HEK293T (cell line): Measurements from ENCODE around the gene ANP32E.

ENCODE experiments used
- ELF4 ChIP-seq: fragments of 450-650 bp; IDR thresholded peaks from 2 replicates; pipeline ENCODE4 v1.6.1; 2017; ENCODE audit warnings: antibody characterized with exemption
- FOXA1 ChIP-seq: fragments of 450-650 bp; IDR thresholded peaks from 2 replicates; pipeline ENCODE4 v1.6.1; 2016; ENCODE audit warnings: mild to moderate bottlenecking
- FOXK2 ChIP-seq: fragments of 450-650 bp; IDR thresholded peaks from 2 replicates; pipeline ENCODE4 v1.6.1; 2016; ENCODE audit warnings: mild to moderate bottlenecking
- LEF1 ChIP-seq: fragments of 450-650 bp; IDR thresholded peaks from 2 replicates; pipeline ENCODE4 v1.6.1; 2017; ENCODE audit warnings: mild to moderate bottlenecking, borderline replicate concordance
- NFRKB ChIP-seq: fragments of 450-650 bp; IDR thresholded peaks from 2 replicates; pipeline ENCODE4 v1.6.1; 2016; ENCODE audit warnings: mild to moderate bottlenecking, moderate library complexity
- SP1 ChIP-seq: fragments of 450-650 bp; IDR thresholded peaks from 2 replicates; pipeline ENCODE4 v1.6.1; 2017
- SUZ12 ChIP-seq: fragments of 450-650 bp; IDR thresholded peaks from 2 replicates; pipeline ENCODE4 v1.6.1; 2016; ENCODE audit warnings: mild to moderate bottlenecking

GRCh38 chr1:150176593-150176992 is 59.3 kb downstream of the ANP32E start:
- TF ChIP-seq FOXK2 (no peak), NFRKB (no peak), SP1 (no peak), SUZ12 (no peak), LEF1 (no peak), FOXA1 (no peak), ELF4 (no peak)
